ENCODE data around the gene PRKCE.

The PRKCE gene

DNA sequence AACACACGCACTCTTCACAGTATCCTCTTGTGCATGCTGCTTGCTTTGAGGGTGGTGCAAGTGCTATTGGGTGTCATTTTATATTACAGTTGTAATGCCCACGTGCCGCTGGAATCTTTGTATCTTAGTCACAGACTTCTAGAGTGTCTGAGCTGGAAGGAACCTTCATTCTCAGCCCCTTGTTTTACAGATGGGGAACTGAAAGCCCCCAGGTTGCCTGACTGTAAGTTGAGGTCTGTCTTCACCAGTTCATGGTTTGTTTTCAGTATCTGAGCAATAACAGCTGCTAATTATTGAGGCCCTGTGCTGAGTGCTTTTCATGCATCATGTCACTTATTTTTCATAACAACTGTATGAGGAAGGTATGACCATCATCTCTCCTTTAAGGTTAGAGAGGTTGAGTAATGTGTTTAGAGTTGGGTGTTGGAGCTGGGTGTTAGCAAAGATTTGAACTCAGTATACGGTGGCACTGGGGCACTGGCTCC lies 77.0 kb downstream of the PRKCE start:
- DNase-seq (ENCODE audit: low read depth) = no peak

DNA sequence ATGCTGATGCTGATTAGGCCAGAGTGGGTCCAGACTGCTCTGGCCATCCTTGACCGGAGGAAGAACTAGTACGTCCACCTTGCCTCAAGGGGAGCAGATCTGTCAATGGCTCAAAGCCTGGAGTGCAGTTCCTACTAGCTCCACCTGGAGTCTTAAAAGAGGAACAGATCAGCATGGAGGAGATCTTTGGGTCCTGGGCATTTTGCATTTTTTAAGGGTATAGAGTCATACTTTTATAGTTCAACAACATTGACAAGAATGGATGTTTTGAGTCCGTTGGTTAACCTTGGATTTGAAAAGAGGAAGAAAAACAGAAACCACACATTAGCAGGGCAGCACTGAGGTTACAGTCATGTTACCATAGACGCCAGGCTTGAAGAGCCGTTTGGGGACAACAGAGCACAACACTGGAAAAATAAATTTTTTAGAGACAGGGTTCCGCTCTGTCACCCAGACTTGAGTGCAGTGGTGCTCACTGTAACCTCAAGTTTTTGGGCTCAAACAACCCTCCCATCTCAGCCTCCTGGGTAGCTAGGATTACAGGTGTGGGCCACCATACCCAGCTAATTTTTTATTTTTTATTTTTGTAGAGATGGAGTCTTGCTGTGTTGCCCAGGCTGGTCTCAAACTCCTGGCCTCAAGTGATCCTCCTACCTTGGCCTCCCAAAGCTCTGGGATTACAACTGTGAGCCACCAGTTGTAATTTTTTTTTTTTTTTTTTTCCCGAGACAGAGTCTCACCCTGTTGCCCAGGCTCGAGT lies 78.5 kb downstream of the PRKCE start:
- no peak for DNase-seq (ENCODE audit: low read depth)

DNA sequence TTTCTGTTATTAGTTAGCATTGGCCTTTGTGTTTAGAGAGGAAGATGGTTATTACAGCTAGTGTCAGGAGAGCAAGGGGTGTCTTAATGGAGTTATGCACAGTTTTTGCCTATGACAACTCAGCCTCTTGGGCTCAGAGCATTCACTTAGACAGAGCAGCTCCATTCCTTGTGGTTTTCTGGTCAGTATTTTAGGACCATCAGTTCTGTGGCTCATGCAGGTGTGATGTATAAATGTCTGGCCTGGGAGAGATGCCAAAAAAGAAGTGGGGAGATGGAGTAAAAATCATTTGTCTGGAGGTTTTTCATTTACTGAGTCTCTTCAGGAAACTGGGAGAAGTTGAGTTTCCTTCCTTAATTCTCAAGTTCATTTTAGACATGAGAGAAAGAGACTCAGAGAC lies 79.7 kb downstream of the PRKCE start:
- no peak for DNase-seq (ENCODE audit: low read depth)

- DNase-seq (ENCODE audit: low read depth) = no peak
Measured at GRCh38 chr2:45732436-45732835, 81.0 kb downstream of the PRKCE start.

GRCh38 chr2:45732946-45733345 lies 81.5 kb downstream of the PRKCE start:
- no peak for DNase-seq (ENCODE audit: low read depth)

DNA sequence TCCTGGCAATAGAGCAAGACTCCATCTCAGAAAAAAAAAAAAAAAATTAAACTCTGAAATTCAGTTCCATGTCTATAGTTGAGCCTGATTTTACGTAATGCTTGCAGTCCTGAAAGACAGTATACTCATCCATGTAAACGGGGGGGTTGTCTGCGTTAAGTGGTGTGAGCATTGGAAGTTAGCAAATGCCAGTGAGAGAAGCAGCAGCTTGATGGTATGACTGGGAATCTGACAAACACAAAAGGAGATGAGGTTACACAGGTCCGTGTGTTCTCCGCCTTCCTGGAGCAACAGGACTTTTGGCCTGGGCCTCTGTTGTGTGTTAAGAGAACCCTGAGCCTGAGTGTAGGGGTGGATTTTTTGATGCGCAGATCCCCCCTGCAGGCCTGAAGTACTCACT lies 82.9 kb downstream of the PRKCE start:
- no peak for DNase-seq (ENCODE audit: low read depth)

- no peak for DNase-seq (ENCODE audit: low read depth)
Measured at GRCh38 chr2:45734952-45735351, 83.5 kb downstream of the PRKCE start.

GRCh38 chr2:45736757-45737704 lies 85.6 kb downstream of the PRKCE start:
- no peak for DNase-seq (ENCODE audit: low read depth)

DNA sequence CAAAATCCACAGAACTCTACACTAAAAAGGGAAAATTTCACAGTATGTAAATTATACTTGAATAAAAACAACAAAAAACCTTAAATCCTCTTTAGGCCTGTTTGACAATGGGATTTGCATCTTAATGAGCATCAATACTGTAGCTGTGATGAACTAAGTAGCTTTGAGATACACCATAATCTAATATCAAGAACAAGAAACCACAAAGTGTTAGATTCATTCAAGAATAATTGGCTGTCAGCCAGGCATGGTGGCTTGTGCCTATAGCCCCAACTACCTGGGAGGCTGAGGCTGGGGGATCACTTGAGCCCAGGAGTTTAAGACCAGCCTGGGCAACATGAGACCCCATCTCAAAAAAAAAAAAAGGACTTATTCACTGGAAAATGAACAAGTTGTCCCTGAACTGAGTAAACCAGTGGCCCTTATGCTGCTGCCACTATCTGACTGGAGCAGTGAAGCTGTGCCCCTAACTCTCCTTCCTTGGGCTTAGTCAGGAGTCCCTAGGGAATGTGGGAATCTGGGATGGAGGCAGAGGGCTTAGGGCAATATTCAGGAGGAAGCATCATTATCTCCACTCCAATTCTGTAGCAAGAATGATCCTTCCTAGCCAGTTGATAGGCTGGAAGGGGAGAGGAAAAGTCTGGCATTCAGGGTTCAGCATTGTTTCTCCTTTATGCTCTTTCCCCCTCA lies 88.5 kb downstream of the PRKCE start:
- no peak for DNase-seq (ENCODE audit: low read depth)

DNA sequence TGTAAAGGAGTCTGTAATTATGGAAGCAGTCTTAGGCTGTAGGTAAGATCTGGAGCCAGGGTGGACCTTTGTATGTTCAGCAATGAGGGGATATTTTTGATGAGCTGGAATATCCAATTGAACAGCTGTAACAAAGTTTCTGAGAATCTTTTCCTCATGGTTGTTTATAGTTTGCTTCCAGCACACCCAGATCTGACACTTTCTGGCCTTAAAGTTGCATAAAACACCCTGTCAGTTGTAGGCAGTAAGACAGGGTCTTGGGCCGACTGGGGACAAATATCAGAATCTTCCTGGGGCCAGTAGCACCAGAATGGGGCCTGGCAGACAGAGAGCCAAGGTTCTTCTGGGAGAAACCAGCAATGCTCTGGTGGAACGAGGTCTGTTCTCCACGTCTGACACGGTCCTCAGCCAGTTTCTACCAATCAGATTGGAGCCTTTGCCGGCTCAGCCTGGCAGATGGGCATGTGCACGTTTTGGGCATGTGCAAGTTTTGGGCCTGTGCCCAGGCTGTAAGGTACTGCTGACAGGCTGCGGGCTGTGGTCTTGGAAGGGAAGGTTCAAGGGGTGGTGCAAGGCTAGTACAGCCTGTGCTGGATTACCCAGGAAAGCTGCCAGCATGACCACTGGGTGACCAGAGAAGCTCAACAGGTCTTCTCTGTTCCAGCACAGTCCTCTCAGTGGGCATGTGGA lies 89.8 kb downstream of the PRKCE start:
- DNase-seq (ENCODE audit: low read depth) = no peak

DNA sequence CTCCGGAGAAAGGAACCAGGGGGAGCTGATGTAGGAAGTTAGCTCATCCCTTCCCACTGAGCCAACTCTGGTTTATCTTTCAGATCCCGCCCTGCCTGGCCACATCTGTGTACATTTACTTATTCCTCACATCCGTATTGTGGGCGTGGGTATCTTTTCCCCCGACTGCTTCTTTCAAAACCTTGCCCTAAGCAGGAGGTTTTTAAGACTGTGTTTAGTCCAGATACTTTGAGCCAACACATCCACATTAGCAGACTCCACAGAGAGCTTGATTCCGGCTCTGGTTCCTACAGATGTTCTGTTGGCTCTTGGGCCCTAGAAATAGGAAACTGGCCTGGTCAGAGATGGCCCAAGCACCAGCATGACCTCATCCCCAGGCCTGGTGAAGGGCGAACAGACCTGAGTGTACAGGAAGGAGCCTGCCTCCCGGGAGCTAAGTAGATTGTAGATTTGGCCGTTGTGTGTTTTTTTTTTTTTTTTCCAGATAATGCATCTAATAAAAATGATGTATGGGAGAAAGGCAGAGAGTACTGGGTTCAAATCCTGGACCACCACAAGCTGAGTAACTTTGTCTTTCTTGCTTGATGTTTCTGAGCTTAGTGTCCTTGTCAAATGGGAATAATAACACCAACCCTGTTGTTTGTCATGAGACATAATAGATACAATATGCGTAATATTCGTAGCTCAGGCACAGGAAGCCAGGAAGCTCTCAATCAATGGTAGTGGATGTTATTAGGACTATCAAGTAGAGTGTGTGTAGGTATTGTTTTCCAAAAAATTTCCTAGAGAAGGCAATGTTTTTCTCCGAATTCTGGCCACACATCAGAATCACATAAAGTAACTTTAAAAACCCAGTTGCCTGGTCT lies 92.3 kb downstream of the PRKCE start:
- DNase-seq (ENCODE audit: low read depth) = no peak

GRCh38 chr2:45745231-45745630 lies 93.8 kb downstream of the PRKCE start:
- DNase-seq (ENCODE audit: low read depth) = no peak

GRCh38 chr2:45746888-45747287 lies 95.4 kb downstream of the PRKCE start:
- DNase-seq (ENCODE audit: low read depth) = no peak

- no peak for DNase-seq (ENCODE audit: low read depth)
Measured at GRCh38 chr2:45747363-45747762, 95.9 kb downstream of the PRKCE start.

DNA sequence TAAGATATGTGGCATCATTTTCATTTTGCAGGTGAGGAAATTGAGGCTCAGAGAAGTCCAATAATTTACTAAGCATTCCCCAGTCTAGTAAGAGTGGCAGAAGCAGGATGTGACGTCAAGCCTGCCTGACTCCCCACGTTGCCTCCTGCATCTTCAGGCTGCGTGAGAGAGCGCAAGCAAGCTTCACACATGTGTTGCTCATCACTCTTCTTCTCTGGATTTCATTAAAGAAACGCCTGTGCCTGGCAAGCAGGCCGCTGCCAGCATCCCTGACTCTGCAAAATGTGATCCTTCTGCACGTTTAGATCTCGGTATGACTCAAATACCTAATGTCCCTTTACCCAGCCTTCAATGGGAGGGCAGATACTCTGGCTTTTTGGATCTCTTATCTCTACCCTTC lies 96.8 kb downstream of the PRKCE start:
- DNase-seq (ENCODE audit: low read depth) = no peak

DNA sequence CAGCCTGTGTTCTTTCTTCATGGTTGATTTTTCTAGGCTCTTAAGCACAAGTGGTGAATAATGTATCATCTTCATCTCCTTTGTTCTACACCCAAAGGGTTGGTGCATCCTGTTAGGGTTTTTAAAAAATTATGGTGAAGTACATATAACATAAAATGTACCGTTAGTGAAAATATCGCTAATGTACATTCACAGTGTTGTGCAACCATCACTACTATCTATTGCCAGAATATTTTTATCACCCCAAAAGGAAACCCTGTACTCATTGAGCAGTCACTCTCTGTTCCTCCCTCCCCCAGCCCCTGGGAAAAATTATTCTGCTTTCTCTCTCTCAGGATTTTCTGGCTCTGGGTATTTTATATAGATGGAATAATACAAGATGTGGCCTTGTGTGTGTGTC lies 98.5 kb downstream of the PRKCE start:
- no peak for DNase-seq (ENCODE audit: low read depth)

DNA sequence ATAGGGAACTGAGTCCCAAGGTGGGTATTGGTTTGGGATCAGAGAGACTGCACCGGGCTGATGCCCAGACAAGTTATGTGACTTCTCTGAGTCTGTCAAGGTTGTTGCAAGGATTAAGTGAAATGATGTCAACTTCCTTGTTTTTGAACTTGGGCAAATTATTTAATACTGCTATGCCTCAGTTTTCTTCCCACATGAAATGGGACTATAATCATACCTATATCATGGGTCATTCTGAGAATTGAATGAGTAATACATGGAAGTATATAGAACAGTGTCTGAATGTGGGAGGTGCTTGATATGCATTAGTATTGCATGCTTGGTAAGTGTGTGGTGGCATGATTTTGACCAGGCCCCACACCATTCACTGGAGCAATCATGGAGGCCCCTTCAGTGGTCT lies 99.0 kb downstream of the PRKCE start:
- DNase-seq (ENCODE audit: low read depth) = no peak

DNA sequence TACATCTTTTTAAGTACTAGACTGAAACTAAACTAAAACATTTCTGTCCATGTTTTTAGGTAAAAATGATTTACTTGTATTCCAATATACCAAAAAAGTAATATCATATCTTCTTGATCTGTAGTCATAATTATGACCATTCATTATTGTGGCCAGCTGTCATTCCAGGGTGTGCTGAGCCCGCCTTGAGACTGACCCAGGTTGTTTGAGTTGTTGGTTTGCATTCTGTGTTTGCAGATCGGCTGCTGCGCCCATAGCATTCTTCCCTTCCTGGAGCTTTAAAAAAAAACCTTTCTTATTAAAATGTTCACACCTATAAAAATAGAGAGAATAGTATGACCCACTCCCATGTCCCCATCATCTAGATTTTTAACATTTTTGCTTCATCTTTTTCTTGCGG lies 101.9 kb downstream of the PRKCE start:
- DNase-seq (ENCODE audit: low read depth) = no peak

GRCh38 chr2:45754131-45755010 lies 102.9 kb downstream of the PRKCE start:
- no peak for DNase-seq (ENCODE audit: low read depth)

Measured in activated gamma-delta T cell treated with anti-CD3 and anti-CD28 coated beads, Interleukin-2, amount 50 U/mL, for 16 hours (primary cell).